MM.1S (cell line): ENCODE results near the gene DSTN.

Source experiments
- CTCF ChIP-seq: fragments of 300-600 bp; sonication (generic); IDR thresholded peaks from 2 replicates; pipeline ENCODE4 v1.5.1; 2016; ENCODE audit warnings: antibody characterized with exemption, low read length, mixed read lengths
- EZH2 ChIP-seq: fragments of 300-600 bp; sonication (generic); optimal IDR thresholded peaks from 2 replicates; pipeline ENCODE3; 2017; ENCODE audit warnings: low read depth, mild to moderate bottlenecking, antibody characterized with exemption, low read length, mixed read lengths

DNA sequence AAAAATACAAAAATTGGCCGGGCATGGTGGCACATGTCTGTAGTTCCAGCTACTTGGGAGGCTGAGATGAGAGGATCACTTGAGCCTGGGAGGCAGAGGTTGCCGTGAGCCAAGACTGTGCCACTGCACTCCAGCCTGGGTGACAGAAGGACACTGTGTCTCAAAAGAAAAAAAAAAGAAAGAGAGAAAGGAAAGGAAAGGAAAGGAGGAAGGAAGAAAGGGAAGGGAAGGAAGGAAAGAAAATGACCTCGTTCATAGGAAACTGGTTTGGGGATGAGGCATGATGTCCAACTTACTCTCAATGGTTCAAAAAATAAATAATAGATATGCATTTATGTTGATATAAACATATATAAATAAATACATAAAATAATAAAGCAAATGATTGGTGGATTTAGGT, 31.9 kb upstream of the DSTN start:
- TF ChIP-seq EZH2 (no peak), CTCF (no peak)
